Neural progenitor cell (in vitro differentiated cells): ENCODE data around the gene RTN4IP1. TPM values are rescaled to one million over a fixed set of nuclear protein-coding genes. Genes with fewer than 3 reads are reported as not detected.

Experiments used
- DNase-seq: peaks from one replicate; pipeline ENCODE4 v3.0.0-alpha.2; 2016; ENCODE audit warnings: low spot score
- H2AFZ ChIP-seq: fragments of 200-600 bp; sonication (generic); replicated peaks from 2 replicates; pipeline ENCODE4 v1.6.1; 2016; ENCODE audit warnings: antibody characterized with exemption
- H3F3A ChIP-seq: fragments of 200-600 bp; sonication (generic); 2 replicates; pipeline ENCODE4 v1.6.1; 2016; ENCODE audit warnings: antibody characterized with exemption, low read depth
- H3K27ac ChIP-seq: fragments of 200-600 bp; sonication (generic); 2 replicates; pipeline ENCODE4 v1.5.1; 2016; ENCODE audit warnings: mild to moderate bottlenecking
- H3K27me3 ChIP-seq: fragments of 200-600 bp; sonication (generic); 2 replicates; pipeline ENCODE4 v1.6.1; 2016; ENCODE audit warnings: mild to moderate bottlenecking, moderate library complexity
- H3K36me3 ChIP-seq: fragments of 200-600 bp; sonication (generic); 2 replicates; pipeline ENCODE4 v1.5.1; 2016
- H3K4me1 ChIP-seq: fragments of 200-600 bp; sonication (generic); 2 replicates; pipeline ENCODE4 v1.6.1; 2016; ENCODE audit warnings: mixed run types
- H3K4me2 ChIP-seq: fragments of 200-600 bp; sonication (generic); 2 replicates; pipeline ENCODE4 v1.6.1; 2016
- H3K4me3 ChIP-seq: fragments of 200-600 bp; sonication (generic); 2 replicates; pipeline ENCODE4 v1.5.1; 2016
- H3K79me2 ChIP-seq: fragments of 200-600 bp; sonication (generic); 2 replicates; pipeline ENCODE4 v1.6.1; 2016; ENCODE audit warnings: low read depth
- H3K9ac ChIP-seq: fragments of 200-600 bp; sonication (generic); 2 replicates; pipeline ENCODE4 v1.6.1; 2016
- H3K9me3 ChIP-seq: fragments of 200-600 bp; sonication (generic); 2 replicates; pipeline ENCODE4 v1.5.1; 2016; ENCODE audit warnings: low read depth
- H4K20me1 ChIP-seq: fragments of 200-600 bp; sonication (generic); 2 replicates; pipeline ENCODE4 v1.6.1; 2016; ENCODE audit warnings: low read depth
- H3K27ac Mint-ChIP-seq: 3 replicates; pipeline ENCODE4 v1.8.0; 2021; ENCODE audit warnings: mixed read lengths
- H3K27me3 Mint-ChIP-seq: 2 replicates; pipeline ENCODE4 v1.8.0; 2022; ENCODE audit warnings: low read depth, mild to moderate bottlenecking, inconsistent platforms, moderate library complexity, mixed read lengths; ENCODE audit not compliant: insufficient read depth
- H3K36me3 Mint-ChIP-seq: 3 replicates; pipeline ENCODE4 v1.8.0; 2021; ENCODE audit warnings: mixed read lengths
- H3K4me1 Mint-ChIP-seq: 3 replicates; pipeline ENCODE4 v1.8.0; 2021; ENCODE audit warnings: mixed read lengths
- H3K4me3 Mint-ChIP-seq: 3 replicates; pipeline ENCODE4 v1.8.0; 2021; ENCODE audit warnings: mild to moderate bottlenecking, moderate library complexity, mixed read lengths
- H3K9me3 Mint-ChIP-seq: 3 replicates; pipeline ENCODE4 v1.8.0; 2020; ENCODE audit warnings: mixed read lengths
- CTCF ChIP-seq: fragments of 200-600 bp; sonication (generic); IDR thresholded peaks from 2 replicates; pipeline ENCODE4 v1.5.1; 2017; ENCODE audit warnings: antibody characterized with exemption, mild to moderate bottlenecking
- EZH2 ChIP-seq: fragments of 200-600 bp; sonication (generic); IDR thresholded peaks from 2 replicates; pipeline ENCODE4 v1.6.1; 2017; ENCODE audit warnings: antibody characterized with exemption, mild to moderate bottlenecking, moderate library complexity
- EZH2phosphoT487 ChIP-seq: fragments of 200-600 bp; sonication (generic); IDR thresholded peaks from 2 replicates; pipeline ENCODE4 v1.6.1; 2017; ENCODE audit warnings: antibody characterized with exemption
- total RNA-seq: library from RNA; depleted of rRNA; stranded (reverse); fragments of >200 nt; gene quantifications from 2 replicates; pipeline ENCODE4 v1.2.3, GENCODE V29; 2015; ENCODE audit warnings: low replicate concordance

Gene RTN4IP1
- total RNA-seq, 1 donor from 2014 or later = 10.2 TPM

GRCh38 chr6:106536357-106536756 is 92.9 kb downstream of the RTN4IP1 start:
- H3K79me2 ChIP-seq = no peaks in the 10 kb centered on the region
- peaks cover 6% of the 10 kb centered on the region for H3K4me1 Mint-ChIP-seq
- no peak overlapping the region for H3K4me2 ChIP-seq
- no peaks in the 10 kb centered on the region for H3K27me3 ChIP-seq
- H3K9me3 ChIP-seq = no peaks in the 10 kb centered on the region
- H2AFZ ChIP-seq = no peak overlapping the region
- no peaks in the 10 kb centered on the region for H3K27me3 Mint-ChIP-seq
- no peak overlapping the region for H3K27ac ChIP-seq
- H4K20me1 ChIP-seq = no peaks in the 10 kb centered on the region
- H3K36me3 Mint-ChIP-seq = no peaks in the 10 kb centered on the region
- no peaks in the 10 kb centered on the region for H3F3A ChIP-seq
- H3K9ac ChIP-seq = no peak overlapping the region
- peaks cover 8% of the 10 kb centered on the region for H3K4me1 ChIP-seq
- no peak overlapping the region for H3K4me3 ChIP-seq
- no peak for DNase-seq
- no peaks in the 10 kb centered on the region for H3K36me3 ChIP-seq
- H3K9me3 Mint-ChIP-seq = no peaks in the 10 kb centered on the region
- no peak for TF ChIP-seq CTCF
- TF ChIP-seq EZH2 = no peak
- no peak for TF ChIP-seq EZH2phosphoT487
- no peak overlapping the region for H3K27ac Mint-ChIP-seq
- no peak overlapping the region for H3K4me3 Mint-ChIP-seq

- Mint-ChIP-seq H3K27me3 (no peaks in the 10 kb centered on the region), H3K9me3 (no peaks in the 10 kb centered on the region), H3K4me3 (no peak overlapping the region), H3K4me1 (peaks cover 1% of the 10 kb centered on the region), H3K27ac (no peak overlapping the region), H3K36me3 (no peaks in the 10 kb centered on the region)
- DNase-seq = no peak
- no peaks in the 10 kb centered on the region for H4K20me1 ChIP-seq
- no peak overlapping the region for H3K27ac ChIP-seq
- H3K9ac ChIP-seq = no peak overlapping the region
- H3K9me3 ChIP-seq = no peaks in the 10 kb centered on the region
- H3F3A ChIP-seq = no peaks in the 10 kb centered on the region
- H2AFZ ChIP-seq = no peak overlapping the region
- H3K4me3 ChIP-seq = no peak overlapping the region
- no peaks in the 10 kb centered on the region for H3K36me3 ChIP-seq
- H3K4me1 ChIP-seq = peaks cover 3% of the 10 kb centered on the region
- no peaks in the 10 kb centered on the region for H3K79me2 ChIP-seq
- TF ChIP-seq EZH2 (no peak), EZH2phosphoT487 (no peak), CTCF (no peak)
- no peaks in the 10 kb centered on the region for H3K27me3 ChIP-seq
- H3K4me2 ChIP-seq = no peak overlapping the region
Measured at GRCh38 chr6:106535012-106535411, 94.3 kb downstream of the RTN4IP1 start.

- H3K9me3 ChIP-seq = no peaks in the 10 kb centered on the region
- no peaks in the 10 kb centered on the region for H3K27me3 ChIP-seq
- TF ChIP-seq CTCF (no peak), EZH2 (no peak)
- no peak for DNase-seq
- no peaks in the 10 kb centered on the region for H3K36me3 ChIP-seq
- H4K20me1 ChIP-seq = no peaks in the 10 kb centered on the region
- H3K9ac ChIP-seq = no peak overlapping the region
- H3K79me2 ChIP-seq = no peaks in the 10 kb centered on the region
- H3K4me3 Mint-ChIP-seq = no peak overlapping the region
- no peak overlapping the region for H3K4me2 ChIP-seq
- H2AFZ ChIP-seq = no peak overlapping the region
- no peaks in the 10 kb centered on the region for H3F3A ChIP-seq
- H3K27me3 Mint-ChIP-seq = no peaks in the 10 kb centered on the region
- no peaks in the 10 kb centered on the region for H3K4me1 Mint-ChIP-seq
- H3K9me3 Mint-ChIP-seq = no peaks in the 10 kb centered on the region
- H3K4me3 ChIP-seq = no peak overlapping the region
- H3K27ac ChIP-seq = no peak overlapping the region
- H3K4me1 ChIP-seq = no peaks in the 10 kb centered on the region
- no peaks in the 10 kb centered on the region for H3K36me3 Mint-ChIP-seq
- H3K27ac Mint-ChIP-seq = no peak overlapping the region
Measured at GRCh38 chr6:106534564-106534982, 94.7 kb downstream of the RTN4IP1 start.

- no peak for DNase-seq
- no peak overlapping the region for H3K4me2 ChIP-seq
- TF ChIP-seq EZH2 = no peak
- TF ChIP-seq EZH2phosphoT487 = no peak
- TF ChIP-seq CTCF = no peak
- H3K4me3 ChIP-seq = no peak overlapping the region
- H3K4me1 ChIP-seq = no peaks in the 10 kb centered on the region
- H3F3A ChIP-seq = no peaks in the 10 kb centered on the region
- no peaks in the 10 kb centered on the region for H4K20me1 ChIP-seq
- no peak overlapping the region for H2AFZ ChIP-seq
- no peaks in the 10 kb centered on the region for H3K9me3 Mint-ChIP-seq
- no peaks in the 10 kb centered on the region for H3K36me3 Mint-ChIP-seq
- H3K27me3 ChIP-seq = no peaks in the 10 kb centered on the region
- no peak overlapping the region for H3K4me3 Mint-ChIP-seq
- H3K9me3 ChIP-seq = no peaks in the 10 kb centered on the region
- H3K79me2 ChIP-seq = no peaks in the 10 kb centered on the region
- H3K27ac ChIP-seq = no peak overlapping the region
- no peaks in the 10 kb centered on the region for H3K27me3 Mint-ChIP-seq
- no peak overlapping the region for H3K27ac Mint-ChIP-seq
- H3K36me3 ChIP-seq = no peaks in the 10 kb centered on the region
- no peak overlapping the region for H3K9ac ChIP-seq
- H3K4me1 Mint-ChIP-seq = no peaks in the 10 kb centered on the region
Measured at GRCh38 chr6:106534004-106534403, 95.3 kb downstream of the RTN4IP1 start.
